HL-60/S4 treated with retinoic acid at 250 ng/mL for 4 days and 3 days (cell line): Measurements from ENCODE around the gene MCTP2.

Experiments
- in situ Hi-C: fragments of 300-500 bp; cut with MboI; formaldehyde crosslinking; loops from 2 replicates; pipeline ENCODE4 v1.7.0; 2022; ENCODE audit warnings: low sequenced_read_pairs

MCTP2 gene

DNA sequence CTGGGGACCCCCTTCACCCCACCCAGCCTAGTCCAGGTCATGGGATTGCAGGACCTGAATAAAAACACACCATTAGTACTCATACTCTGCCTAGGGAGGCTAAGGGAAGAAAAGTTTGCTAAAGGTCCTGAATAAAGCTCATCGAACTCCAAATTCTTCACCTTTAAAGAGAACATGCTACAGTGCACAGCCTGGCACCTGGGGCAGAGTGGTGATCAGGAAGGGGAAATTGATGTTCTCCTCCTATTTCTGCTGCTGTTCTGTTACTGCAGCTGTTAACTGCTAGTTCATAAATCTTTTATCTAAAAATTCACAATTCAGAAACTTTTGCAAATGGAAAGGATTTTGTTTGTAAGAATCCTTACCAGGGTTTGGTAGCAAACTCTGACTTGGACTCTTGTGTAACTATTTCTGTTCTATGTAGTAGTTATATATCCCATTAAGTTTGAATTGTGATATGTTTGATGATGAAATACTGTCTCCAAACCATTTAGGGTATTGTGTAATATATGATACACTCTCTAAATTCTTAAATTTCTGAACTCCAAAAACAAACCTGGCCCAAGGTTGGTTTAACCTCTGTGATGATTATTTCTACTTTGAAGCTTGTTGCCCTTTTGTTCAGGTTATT, 27.9 kb downstream of the MCTP2 start:
- in situ Hi-C loops = no loop called here

DNA sequence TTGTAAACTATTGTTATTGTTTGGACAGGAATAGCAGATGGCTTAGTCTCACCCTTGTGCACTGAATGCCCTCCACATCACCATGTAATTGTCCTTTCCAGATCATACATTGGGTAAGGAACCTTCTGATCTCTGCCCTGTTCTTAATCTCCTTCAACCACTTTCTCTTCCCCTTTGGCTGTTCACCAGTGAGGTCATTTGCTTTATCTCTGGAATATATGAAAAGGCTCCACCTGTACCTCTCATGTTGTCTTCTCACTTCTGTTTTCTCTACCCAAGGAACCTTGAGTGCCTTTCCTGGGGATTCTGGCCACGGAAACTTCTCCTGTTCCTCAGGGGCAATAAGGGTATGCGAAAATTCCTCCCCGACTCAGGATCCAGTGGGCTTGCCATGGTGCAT, 28.5 kb downstream of the MCTP2 start:
- in situ Hi-C loops = no loop called here

DNA sequence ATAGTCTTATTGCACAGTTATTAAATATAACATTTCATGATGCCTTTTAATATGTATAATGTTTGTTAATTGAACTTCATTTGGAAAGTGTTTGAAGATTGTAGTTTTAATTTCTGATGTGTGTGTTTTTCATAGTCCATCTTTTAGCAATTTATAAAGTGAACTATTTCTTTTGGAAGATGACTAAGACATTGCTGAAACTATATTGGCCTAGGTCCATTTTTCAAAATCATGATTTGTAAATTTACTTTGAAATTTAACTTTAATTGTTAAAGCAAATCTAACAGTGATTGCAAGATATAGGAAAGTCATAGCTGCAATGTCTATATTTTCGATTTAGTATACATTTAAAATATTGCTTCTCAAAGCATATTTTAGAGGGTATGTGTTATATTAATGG, 30.8 kb downstream of the MCTP2 start:
- in situ Hi-C loops = no loop called here

DNA sequence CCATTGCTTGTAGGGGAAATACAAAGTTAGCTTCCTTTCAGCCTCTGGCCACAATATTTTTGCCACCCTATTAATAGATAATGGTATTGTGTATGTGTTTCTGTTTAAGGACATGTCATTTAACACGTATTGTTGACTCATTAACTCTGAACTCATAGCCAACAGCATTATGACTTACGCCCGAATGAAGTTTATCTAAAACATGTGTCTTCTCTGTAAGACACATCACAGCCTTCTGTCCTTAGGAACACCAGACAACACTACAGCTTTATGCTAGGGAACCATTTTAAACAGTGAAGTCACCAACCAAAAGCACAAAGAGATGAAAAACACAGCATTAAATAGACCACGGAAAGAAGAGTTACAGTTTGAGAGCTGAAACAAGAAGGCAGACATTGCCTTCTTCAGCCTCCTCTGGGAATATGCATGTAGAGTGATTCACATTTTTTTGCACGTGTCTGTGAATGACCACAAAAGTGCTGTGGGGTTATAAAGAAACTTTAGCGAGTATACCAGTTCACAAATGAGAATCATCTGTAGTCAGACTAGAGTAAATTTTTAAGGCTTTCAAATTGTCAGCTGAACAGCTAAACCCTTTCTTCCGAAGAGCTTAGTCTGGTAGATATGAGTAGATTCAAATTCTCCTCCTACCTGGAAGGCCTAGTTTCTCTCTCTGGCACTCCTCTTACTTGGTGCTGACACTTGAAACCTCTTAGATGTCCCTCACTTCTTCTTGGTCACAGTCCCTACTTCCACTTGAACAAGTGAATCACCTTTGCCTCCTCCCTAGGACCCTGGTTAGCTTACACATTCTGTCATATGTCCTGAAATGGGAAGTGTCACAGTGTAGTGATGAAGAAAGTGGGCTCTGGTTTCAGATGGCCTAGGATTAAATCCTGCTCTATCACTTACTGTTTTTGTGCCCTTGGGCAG, 32.2 kb downstream of the MCTP2 start:
- in situ Hi-C loops = no loop called here

DNA sequence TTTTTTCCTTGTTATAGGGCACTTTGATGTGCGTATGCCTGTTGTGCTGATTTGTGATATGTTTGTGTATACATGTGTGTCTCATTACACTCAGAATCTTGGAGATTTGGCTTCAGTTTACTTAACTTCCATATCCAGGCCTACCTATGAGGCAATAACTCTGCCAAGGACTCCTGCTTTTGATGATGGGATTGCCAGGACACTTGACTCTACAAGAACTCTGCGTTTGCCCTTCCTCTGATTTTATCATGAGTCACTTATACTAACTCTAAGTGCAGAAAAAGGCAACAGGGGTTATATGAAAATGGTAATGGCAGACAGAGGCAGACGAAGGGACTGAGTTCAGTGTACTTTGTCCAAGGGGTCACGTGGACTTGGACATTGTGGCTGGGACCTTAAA, 33.6 kb downstream of the MCTP2 start:
- in situ Hi-C loops = no loop called here

DNA sequence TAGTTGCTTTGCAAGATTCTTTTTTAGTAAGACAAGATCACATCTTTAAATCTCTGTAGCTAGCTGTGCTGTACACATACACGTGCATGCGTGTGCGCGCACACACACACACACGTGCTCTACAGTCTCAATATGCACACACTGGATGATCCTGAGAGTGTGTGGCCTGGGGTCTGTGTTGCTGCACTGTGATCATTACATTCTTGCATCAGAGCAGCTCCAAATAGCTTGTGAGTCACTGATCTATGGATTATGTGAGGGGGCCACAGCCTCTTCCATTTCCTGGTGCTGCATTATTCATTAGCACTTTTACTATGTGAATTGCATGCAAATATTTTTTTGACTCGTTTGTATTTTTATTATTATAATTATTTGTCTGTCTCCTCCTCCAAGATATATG, 34.6 kb downstream of the MCTP2 start:
- in situ Hi-C loops = no loop called here

DNA sequence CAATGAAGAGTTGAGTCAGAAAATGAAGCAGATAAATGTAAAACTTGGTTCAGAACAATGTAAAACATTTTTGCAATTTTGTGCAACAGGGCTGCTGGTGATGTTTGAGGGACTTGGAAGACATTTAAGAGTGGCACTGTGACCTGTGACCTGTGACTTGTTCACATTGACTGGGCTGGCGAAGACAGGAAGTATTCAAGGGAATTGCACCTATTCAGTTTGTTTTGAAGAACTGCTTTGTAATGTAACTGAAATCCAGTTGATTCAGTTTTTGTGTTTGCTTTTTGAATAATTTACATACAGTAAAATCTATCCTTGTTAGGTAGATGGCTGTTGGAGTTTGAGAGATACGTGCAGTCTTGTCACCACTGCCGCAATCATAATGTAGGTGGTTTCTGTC, 35.4 kb downstream of the MCTP2 start:
- in situ Hi-C loops = no loop called here

DNA sequence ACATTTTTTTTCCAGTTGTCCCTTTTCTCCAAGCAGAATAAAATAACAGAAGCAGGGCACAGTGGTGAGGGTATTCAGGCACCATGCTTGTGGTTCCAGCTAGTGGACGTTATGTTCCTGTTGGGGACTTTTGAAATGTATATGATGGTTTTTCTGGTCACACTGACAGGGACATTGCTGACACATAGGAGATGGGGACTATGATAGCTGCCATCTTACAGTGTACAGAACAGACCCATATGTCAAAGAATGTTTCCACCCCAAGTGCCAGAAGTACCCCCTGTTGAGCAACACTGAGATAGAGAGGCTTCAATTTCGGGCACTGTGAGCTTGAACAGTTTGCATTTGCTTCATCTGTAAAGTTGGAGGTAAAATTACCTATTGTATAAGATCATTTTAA, 38.6 kb downstream of the MCTP2 start:
- in situ Hi-C loops = no loop called here

DNA sequence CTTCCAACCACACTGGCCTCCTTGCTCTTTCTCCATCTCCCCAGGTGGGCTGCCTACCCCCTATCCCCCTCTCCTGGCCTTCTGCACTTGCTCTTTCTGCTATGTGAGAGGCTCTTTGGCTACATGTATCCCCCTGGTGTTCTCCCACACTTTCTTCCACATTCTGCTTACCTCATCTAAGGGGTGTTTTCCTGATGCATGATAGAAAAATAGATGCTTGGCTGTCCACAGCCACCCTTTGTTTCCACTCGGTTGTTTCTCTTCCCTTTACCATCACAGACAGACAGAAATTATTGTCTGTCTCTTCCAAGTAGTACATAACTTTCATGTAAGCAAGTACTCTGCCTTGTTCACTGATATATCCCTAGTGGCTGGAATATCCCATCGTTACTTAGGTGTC, 39.2 kb downstream of the MCTP2 start:
- in situ Hi-C loops = no loop called here

DNA sequence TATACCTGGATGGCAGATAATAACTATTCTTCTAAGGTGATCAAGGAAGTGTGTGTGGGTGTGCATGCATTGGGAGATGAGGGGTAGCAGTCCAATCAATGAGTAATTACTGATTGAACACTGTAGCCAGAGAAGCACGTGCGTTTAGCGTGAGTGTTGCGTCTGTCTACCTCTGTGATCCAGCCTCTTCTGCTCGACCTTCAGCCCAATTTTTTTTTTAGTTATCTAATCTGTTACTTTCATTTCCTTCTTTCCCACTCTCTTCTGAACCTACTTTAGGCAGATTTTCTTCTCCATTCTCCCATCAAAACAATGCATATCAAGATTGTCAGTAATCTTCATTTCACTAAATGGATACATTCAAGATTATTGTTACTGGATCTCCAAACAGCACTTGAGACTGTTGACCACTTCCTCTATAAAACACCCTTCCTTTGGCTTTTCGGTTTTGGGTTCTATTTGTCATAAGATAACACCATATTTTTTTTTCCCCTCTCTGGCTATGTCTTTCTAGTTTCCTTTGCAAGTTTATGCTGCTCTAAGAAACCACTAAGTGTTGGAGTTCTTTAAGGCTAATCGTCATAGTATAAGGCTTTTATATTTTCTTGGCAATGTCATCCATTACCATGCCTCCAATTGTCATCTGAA, 41.0 kb downstream of the MCTP2 start:
- in situ Hi-C loops = no loop called here

DNA sequence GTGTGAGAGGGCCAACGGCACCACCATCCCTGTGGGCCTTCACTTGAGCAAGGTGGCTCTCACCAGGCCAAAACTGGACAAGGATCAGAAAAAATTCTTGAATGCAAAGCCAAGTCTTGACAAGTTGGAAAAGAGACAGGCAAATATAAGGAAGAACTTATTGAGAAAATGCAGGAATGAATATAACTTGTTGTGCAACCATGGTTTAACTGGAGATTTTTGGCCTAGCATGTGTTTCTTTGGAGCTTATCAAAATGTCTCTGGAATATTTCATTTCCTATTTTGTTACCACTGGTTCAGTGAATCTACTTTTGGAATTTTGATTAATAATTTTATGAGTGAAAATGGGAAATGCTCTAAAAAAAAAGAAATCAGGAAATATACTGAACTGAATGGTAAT, 42.5 kb downstream of the MCTP2 start:
- in situ Hi-C loops = no loop called here

DNA sequence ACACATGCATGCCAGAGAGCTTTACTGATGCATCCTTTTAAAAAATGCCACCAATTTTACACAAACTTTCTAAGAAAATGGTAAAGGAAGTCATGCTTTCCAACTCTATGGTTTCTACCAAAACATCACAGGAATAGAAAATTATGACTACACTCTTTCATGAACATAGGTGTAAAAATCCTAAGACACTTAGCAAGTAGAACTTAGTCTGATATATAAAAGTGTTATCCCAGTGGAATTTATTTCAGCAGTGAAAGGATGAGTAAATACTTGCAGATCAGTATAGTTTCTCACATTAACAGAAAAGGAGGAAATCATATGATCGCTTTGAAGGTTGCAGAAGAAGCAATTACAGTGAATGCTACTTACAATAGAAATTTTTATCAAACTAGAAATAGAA, 43.4 kb downstream of the MCTP2 start:
- in situ Hi-C loops = no loop called here

DNA sequence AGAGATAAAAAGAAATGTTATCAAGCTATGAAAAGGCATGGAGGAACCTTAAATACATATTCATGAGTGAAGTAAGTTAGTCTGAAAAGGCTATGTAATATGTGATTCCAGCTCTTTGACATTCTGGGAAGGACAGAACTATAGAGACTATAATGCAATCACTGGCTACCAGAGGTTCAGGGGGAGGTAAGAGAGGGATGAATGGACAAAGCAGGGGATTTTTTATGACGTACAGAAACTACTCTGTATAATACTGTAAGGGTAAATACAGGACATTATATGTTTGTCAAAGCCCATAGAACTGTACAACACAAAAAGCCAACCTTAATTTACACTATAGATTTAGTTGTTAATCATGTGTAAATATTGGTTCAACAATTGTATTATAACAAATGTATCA, 46.1 kb downstream of the MCTP2 start:
- in situ Hi-C loops = no loop called here

DNA sequence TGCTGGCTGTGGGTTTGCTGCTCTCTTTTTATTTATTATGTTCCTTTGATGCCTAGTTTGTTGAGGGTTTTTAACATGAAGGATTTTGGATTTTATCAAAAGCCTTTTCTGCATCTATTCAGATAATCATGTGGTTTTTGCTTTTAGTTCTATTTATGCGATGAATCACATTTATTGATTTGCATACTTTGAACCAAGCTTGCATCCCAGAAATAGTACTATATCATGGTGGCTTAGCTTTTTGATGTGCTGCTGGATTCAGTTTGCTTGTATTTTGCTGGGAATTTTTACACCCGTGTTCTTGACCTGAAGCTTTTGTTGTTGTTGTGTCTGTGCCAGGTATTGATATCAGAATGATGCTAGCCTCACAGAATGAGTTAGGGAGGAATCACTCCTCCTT, 48.4 kb downstream of the MCTP2 start:
- in situ Hi-C loops = no loop called here

DNA sequence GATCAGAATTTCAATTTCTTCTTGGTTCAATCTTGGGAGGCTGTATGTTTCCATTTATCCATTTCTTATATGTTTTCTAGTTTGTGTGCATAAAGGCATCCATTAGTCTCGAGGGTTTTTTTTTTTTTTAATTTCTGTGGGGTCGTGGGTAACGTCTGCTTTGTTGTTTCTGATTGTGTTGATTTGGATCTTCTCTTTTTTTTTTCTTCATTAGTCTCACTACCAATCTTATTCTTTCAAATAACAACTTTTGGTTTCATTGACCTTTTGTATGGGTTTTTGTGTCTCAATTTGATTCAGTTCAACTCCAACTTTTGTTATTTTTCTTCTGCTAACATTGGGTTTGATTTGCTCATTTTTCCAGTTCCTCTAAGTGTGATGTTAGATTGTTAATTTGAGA, 48.9 kb downstream of the MCTP2 start:
- in situ Hi-C loops = no loop called here

DNA sequence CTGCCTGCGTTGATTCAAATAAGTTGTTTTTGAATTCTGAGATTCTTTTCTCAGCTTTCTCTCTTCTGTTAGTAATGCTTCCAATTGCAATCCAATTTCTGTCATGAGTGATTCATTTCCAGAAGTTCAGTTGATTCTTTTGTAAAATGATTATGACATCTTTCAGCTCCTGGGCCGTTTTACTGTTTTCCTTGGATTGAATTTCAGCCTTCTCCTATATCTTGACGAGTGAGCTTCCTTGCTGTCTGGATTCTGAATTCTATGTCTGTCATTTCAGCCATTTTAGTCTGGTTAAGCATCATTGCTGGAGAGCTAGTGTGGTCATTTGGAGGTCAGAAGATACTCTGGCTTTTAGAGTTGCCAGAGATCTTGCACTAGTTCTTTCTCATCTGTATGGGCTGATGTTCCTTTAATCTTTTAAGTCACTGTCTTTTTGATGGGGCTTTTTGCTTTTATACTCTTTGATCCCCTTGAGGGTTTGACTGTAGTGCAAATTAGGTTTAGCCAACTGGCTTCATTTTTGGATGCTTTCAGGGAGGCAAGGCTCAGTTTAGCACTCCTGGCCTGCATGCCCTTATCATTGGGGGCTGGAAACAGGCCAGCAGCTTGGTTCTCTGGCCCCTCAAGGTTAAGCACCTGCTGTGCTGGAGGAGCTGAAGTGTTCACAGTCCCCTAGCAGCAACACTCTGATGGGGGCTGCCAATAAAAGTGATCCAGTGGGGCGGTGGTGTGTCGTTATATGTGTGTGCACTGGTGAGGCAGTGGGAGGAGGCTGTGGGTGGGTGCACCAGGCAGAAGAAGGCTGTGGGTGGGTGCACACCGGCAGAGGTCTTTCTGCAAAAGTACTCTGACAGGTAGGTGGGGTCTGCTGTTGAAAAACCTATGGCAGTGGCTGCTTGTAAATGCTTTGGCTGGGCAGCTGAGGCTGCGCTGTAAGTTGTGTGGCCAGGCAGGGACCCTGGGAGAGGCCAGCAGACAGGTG, 51.2 kb downstream of the MCTP2 start:
- in situ Hi-C loops = no loop called here

DNA sequence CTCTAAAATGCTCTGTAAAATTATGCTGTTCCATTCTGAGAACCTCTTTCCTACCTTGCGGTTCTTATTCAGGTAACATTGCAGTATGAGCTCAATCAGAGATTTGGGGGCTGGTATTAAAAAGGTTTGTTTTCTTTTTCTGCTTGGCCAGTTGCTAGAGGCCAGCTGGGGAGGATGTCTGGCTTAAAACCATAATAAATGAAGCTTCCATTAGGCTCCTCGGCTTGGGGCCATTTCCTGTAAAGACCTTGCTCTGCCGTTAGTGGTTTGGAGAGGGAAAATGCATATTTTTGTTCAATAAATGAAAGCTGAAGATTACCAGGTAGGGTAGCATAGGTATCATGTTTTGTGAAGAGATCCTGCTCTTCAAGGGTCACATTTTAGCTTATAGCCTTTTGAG, 55.2 kb downstream of the MCTP2 start:
- in situ Hi-C loops = no loop called here

DNA sequence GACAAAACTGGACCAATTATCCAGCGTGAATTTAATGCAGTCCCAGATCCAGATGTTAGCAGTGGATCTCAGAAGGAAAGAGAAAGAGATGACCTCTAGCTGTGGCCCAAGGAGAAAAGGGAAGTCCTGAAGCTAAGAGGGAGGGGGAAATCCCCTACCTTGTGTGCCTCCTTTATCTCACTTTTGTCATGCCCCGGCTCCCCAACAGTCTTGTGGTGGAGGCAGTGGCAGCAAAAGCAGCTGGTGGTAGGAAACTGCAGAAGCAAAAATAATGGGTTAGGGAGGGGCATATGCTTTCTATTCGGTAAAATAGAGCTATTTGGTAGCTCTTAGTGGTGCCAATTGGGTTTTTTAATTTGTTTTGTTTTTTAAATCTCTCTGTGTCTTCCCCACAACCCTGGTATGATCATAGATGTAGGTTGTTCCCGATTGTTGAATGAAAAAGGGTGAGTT, 56.5 kb downstream of the MCTP2 start:
- in situ Hi-C loops = no loop called here

DNA sequence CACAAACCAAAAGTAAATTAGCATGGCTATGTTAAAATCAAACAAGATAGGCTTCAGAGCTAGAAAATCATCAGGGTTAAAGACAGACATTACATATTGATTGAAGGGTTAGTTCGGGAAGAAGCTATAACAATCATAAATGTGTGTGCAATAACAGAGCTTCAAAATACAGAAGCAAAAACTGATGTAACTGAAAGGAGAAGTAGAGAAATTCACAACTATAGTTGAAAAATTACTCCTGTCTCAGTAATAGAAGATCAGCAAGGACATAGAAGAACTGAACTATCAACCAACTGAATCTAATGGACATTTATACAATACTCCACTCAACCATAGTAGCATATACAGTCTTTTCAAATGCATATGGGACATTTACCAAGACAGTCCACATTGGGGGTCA, 59.4 kb downstream of the MCTP2 start:
- in situ Hi-C loops = no loop called here
